ENCODE measurements around the gene LLGL2.
"Not testable (repeated sequence)": the region's sequence is repeated elsewhere in the genome, so short reads cannot be mapped to it uniquely, and the experiment has no call there.

LLGL2 gene

GRCh38 chr17:75590314-75590761, 64.8 kb downstream of the LLGL2 start:
- no peak for DNase-seq (ENCODE audit: low spot score)

- no peak for DNase-seq (ENCODE audit: low spot score)
Measured at GRCh38 chr17:75590849-75591721, 65.6 kb downstream of the LLGL2 start.

GRCh38 chr17:75591722-75592302, 66.3 kb downstream of the LLGL2 start:
- no peak for DNase-seq (ENCODE audit: low spot score)

GRCh38 chr17:75592348-75593020, 67.0 kb downstream of the LLGL2 start:
- no peak for DNase-seq (ENCODE audit: low spot score)

GRCh38 chr17:75593430-75593829, 67.9 kb downstream of the LLGL2 start:
- not testable (repeated sequence) for DNase-seq (ENCODE audit: low spot score)

GRCh38 chr17:75594499-75595283, 69.2 kb downstream of the LLGL2 start:
- no peak for DNase-seq (ENCODE audit: low spot score)

GRCh38 chr17:75595284-75595919, 69.9 kb downstream of the LLGL2 start:
- no peak for DNase-seq (ENCODE audit: low spot score)

- no peak for DNase-seq (ENCODE audit: low spot score)
Measured at GRCh38 chr17:75595920-75596313, 70.4 kb downstream of the LLGL2 start.

- DNase-seq (ENCODE audit: low spot score) = no peak
Measured at GRCh38 chr17:75596320-75597087, 71.0 kb downstream of the LLGL2 start.

GRCh38 chr17:75601057-75601987, 75.8 kb downstream of the LLGL2 start:
- peak; percentile 90 for DNase-seq (ENCODE audit: low spot score)

- DNase-seq (ENCODE audit: low spot score) = no peak
Measured at GRCh38 chr17:75602644-75603043, 77.1 kb downstream of the LLGL2 start.

GRCh38 chr17:75603123-75603522, 77.6 kb downstream of the LLGL2 start:
- DNase-seq (ENCODE audit: low spot score) = no peak

GRCh38 chr17:75604034-75604695, 78.7 kb downstream of the LLGL2 start:
- DNase-seq (ENCODE audit: low spot score) = no peak

- no peak for DNase-seq (ENCODE audit: low spot score)
Measured at GRCh38 chr17:75605790-75606189, 80.3 kb downstream of the LLGL2 start.

- no peak for DNase-seq (ENCODE audit: low spot score)
Measured at GRCh38 chr17:75607086-75607485, 81.6 kb downstream of the LLGL2 start.

GRCh38 chr17:75610103-75610984, 84.8 kb downstream of the LLGL2 start:
- no peak for DNase-seq (ENCODE audit: low spot score)

- no peak for DNase-seq (ENCODE audit: low spot score)
Measured at GRCh38 chr17:75611851-75612429, 86.4 kb downstream of the LLGL2 start.
